ENCODE measurements around the gene VPS13D. TPM values are rescaled to one million over a fixed set of nuclear protein-coding genes. Genes with fewer than 3 reads are reported as not detected.

Gene VPS13D
- polyA plus RNA-seq, 1 of the 3 experiments (the other 2 are of a cell fraction), result 15.0 TPM

DNA sequence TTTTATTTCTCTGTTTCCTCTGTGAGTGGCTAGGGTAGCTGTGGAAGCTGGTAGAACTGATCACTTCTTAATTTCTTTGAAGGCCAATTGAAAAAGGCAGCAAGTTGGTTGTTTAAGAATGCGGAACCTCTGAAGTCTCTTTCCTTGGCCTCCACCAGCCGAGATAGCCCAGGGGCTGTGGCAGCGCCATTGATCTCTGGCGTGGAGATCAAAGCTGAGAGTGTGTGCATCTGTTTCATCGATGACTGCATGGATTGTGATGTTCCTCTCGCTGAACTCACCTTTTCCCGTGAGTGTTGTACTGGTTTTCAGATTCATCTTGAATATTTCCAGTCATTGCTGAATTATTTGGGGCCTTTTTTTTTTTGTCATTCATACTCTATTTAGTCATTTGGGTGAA is 97.7 kb downstream of the VPS13D start:
- no peak for DNase-seq
- H3K9ac ChIP-seq, result no peak overlapping the region
- no peak for TF ChIP-seq RAD21 (IDR thresholded peaks at IDR 0.05; ENCODE audit: low read length)
- TF ChIP-seq FOXJ3 (CRISPR knock-in tag; IDR thresholded peaks at IDR 0.05), result no peak
- no peak for TF ChIP-seq GATA2 (CRISPR knock-in tag; IDR thresholded peaks at IDR 0.05)
- no peak for TF ChIP-seq NRF1 (IDR thresholded peaks at IDR 0.05; ENCODE audit: low read depth, low read length)
- TF ChIP-seq, protein P1, sequence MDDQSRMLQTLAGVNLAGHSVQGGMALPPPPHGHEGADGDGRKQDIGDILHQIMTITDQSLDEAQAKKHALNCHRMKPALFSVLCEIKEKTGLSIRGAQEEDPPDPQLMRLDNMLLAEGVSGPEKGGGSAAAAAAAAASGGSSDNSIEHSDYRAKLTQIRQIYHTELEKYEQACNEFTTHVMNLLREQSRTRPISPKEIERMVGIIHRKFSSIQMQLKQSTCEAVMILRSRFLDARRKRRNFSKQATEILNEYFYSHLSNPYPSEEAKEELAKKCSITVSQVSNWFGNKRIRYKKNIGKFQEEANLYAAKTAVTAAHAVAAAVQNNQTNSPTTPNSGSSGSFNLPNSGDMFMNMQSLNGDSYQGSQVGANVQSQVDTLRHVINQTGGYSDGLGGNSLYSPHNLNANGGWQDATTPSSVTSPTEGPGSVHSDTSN (IDR thresholded peaks at IDR 0.05), result no peak
- TF ChIP-seq FOSL2 (IDR thresholded peaks at IDR 0.05; ENCODE audit: borderline replicate concordance, low read depth), result no peak
- H3K36me3 ChIP-seq (replicated peaks in 1 of 2; ENCODE audit: control insufficient read depth in 1 of 2, insufficient read depth in 2 of 2, low read length in 1 of 2), result peaks cover 17 to 33% of the 10 kb centered on the region in 2 experiments
- no peaks in the 10 kb centered on the region for H3K9me3 ChIP-seq
- peaks cover 0 to 5% of the 10 kb centered on the region in 2 experiments; a peak in 2 of 4 replicates for H3K4me1 ChIP-seq (ENCODE audit: control insufficient read depth in 1 of 2, insufficient read depth in 2 of 2, low read depth in 1 of 2, low read length in 1 of 2)
- CTCF ChIA-PET, result interaction anchor here (0.6 to 1.7 kb wide), 6 partner anchors 12 to 331 kb away, joined by 3 to 7 read pairs (median 3); no protein-coding TSS in a partner anchor
- H3K27ac ChIP-seq (ENCODE audit: low read depth in 2 of 2, low read length in 1 of 2), result peak overlapping the region in 1 of 2 experiments; percentile 15; a peak in 2 of 4 replicates
- POLR2A ChIA-PET, result interaction anchor here (1.1 kb wide), 1 partner anchor 12 kb away, joined by 3 read pairs; no protein-coding TSS in a partner anchor
- no peaks in the 10 kb centered on the region for H3K9me2 ChIP-seq
- WGBS (ENCODE audit: low lambda C conversion rate), result 92% methylated on average over 7 of the region's 7 CpGs
- no peaks in the 10 kb centered on the region for H3K79me2 ChIP-seq (ENCODE audit: insufficient read depth)
- H3K4me2 ChIP-seq, result no peak overlapping the region
- no peaks in the 10 kb centered on the region for H3F3A ChIP-seq (replicated peaks; ENCODE audit: insufficient read depth)
- no peaks in the 10 kb centered on the region for H4K20me1 ChIP-seq (ENCODE audit: insufficient read depth)
- no peak overlapping the region for H2AFZ ChIP-seq (ENCODE audit: low read depth)
- no peak overlapping the region for H3K4me3 ChIP-seq (ENCODE audit: low read depth in 2 of 2, low read length in 1 of 2)
- H3K27me3 ChIP-seq (ENCODE audit: insufficient read depth), result no peaks in the 10 kb centered on the region

DNA sequence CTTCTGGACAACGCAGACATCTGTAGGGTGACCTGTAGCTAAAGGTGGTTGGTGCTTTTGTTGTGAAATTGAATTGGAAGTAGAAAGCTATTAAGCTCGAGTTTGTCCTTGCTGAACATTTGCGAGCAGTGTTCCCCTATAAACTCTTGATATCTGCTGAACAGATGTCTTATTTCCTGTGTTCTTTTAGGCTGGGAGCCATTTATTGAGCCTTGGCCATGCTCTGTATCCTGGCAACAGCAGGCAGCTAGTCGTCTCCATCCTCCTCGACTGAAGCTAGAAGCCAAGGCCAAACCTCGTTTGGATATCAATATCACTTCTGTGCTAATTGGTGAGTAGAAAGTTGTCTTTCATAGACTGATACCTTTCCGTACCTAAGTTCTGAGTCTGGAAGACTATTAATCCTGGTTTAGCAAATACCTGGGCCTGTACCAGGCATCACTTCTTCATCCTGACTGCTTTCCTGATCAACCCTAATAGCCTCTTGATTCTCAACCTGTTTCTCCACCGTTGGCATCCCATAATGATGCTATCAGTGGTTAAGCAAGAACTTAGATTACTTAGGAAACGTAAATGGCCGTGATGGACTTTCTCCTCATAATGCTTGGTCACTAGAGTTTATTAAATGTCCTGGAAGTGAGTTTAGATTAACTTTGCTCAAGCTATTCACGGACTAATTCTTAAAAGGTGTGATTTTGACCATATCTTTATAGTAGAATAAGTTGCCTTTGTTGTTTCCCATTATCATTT is 103.4 kb downstream of the VPS13D start:
- H3K9me2 ChIP-seq, result no peaks in the 10 kb centered on the region
- DNase-seq, result no peak
- 90% methylated on average over 11 of the region's 11 CpGs for WGBS (ENCODE audit: low lambda C conversion rate)
- no peaks in the 10 kb centered on the region; a peak in 1 of 4 replicates for H3K4me1 ChIP-seq (ENCODE audit: control insufficient read depth in 1 of 2, insufficient read depth in 2 of 2, low read depth in 1 of 2, low read length in 1 of 2)
- POLR2A ChIA-PET, result interaction anchor here (0.9 kb wide), 1 partner anchor 65 kb away, joined by 3 read pairs; no protein-coding TSS in a partner anchor
- H3K79me2 ChIP-seq (ENCODE audit: insufficient read depth), result no peaks in the 10 kb centered on the region
- H3K4me2 ChIP-seq, result no peak overlapping the region
- H3K9ac ChIP-seq, result no peak overlapping the region
- H3K36me3 ChIP-seq (replicated peaks in 1 of 2; ENCODE audit: control insufficient read depth in 1 of 2, insufficient read depth in 2 of 2, low read length in 1 of 2), result peaks cover 44 to 57% of the 10 kb centered on the region in 2 experiments
- H3K27ac ChIP-seq (ENCODE audit: low read depth in 2 of 2, low read length in 1 of 2), result no peak overlapping the region
- no peaks in the 10 kb centered on the region for H3K27me3 ChIP-seq (ENCODE audit: insufficient read depth)
- CTCF ChIA-PET, result interaction anchor here (0.9 to 1.5 kb wide), 4 partner anchors 18 to 326 kb away, joined by 3 to 5 read pairs (median 4); no protein-coding TSS in a partner anchor
- H2AFZ ChIP-seq (ENCODE audit: low read depth), result no peak overlapping the region
- TF ChIP-seq POLR2AphosphoS5 (IDR thresholded peaks at IDR 0.05; ENCODE audit: low read depth, low read length), result no peak
- no peak for TF ChIP-seq CHD2 (IDR thresholded peaks at IDR 0.05; ENCODE audit: low read length, partially characterized antibody)
- TF ChIP-seq EP300 (IDR thresholded peaks at IDR 0.05; ENCODE audit: borderline replicate concordance in 1 of 2, low read depth in 1 of 2, low read length in 1 of 2), result no peak
- TF ChIP-seq SMC3 (IDR thresholded peaks at IDR 0.05; ENCODE audit: low read depth, low read length), result no peak
- TF ChIP-seq RAD21 (IDR thresholded peaks at IDR 0.05; ENCODE audit: low read length), result no peak
- TF ChIP-seq TCF12 (IDR thresholded peaks at IDR 0.05), result no peak
- no peak for TF ChIP-seq SIN3A (IDR thresholded peaks at IDR 0.05; ENCODE audit: borderline replicate concordance, low read depth, low read length)
- TF ChIP-seq RXRA (IDR thresholded peaks at IDR 0.05; ENCODE audit: borderline replicate concordance, low read depth), result no peak
- no peak for TF ChIP-seq GABPA (IDR thresholded peaks at IDR 0.05; ENCODE audit: low read depth)
- TF ChIP-seq, protein P2, sequence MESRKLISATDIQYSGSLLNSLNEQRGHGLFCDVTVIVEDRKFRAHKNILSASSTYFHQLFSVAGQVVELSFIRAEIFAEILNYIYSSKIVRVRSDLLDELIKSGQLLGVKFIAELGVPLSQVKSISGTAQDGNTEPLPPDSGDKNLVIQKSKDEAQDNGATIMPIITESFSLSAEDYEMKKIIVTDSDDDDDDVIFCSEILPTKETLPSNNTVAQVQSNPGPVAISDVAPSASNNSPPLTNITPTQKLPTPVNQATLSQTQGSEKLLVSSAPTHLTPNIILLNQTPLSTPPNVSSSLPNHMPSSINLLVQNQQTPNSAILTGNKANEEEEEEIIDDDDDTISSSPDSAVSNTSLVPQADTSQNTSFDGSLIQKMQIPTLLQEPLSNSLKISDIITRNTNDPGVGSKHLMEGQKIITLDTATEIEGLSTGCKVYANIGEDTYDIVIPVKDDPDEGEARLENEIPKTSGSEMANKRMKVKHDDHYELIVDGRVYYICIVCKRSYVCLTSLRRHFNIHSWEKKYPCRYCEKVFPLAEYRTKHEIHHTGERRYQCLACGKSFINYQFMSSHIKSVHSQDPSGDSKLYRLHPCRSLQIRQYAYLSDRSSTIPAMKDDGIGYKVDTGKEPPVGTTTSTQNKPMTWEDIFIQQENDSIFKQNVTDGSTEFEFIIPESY (IDR thresholded peaks at IDR 0.05; ENCODE audit: borderline replicate concordance, low read depth), result no peak
- H3F3A ChIP-seq (replicated peaks; ENCODE audit: insufficient read depth), result no peaks in the 10 kb centered on the region
- no peak overlapping the region for H3K4me3 ChIP-seq (ENCODE audit: low read depth in 2 of 2, low read length in 1 of 2)
- no peaks in the 10 kb centered on the region for H3K9me3 ChIP-seq
- no peaks in the 10 kb centered on the region for H4K20me1 ChIP-seq (ENCODE audit: insufficient read depth)

Data from SK-N-SH (cell line).